GM19238 (cell line): ENCODE measurements around the gene PTER.

Experiments used
- DNase-seq: peaks from one replicate; pipeline ENCODE4 v3.0.0; 2011; ENCODE audit warnings: low spot score; ENCODE audit not compliant: insufficient read length

The PTER gene, protein sequence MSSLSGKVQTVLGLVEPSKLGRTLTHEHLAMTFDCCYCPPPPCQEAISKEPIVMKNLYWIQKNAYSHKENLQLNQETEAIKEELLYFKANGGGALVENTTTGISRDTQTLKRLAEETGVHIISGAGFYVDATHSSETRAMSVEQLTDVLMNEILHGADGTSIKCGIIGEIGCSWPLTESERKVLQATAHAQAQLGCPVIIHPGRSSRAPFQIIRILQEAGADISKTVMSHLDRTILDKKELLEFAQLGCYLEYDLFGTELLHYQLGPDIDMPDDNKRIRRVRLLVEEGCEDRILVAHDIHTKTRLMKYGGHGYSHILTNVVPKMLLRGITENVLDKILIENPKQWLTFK

DNA sequence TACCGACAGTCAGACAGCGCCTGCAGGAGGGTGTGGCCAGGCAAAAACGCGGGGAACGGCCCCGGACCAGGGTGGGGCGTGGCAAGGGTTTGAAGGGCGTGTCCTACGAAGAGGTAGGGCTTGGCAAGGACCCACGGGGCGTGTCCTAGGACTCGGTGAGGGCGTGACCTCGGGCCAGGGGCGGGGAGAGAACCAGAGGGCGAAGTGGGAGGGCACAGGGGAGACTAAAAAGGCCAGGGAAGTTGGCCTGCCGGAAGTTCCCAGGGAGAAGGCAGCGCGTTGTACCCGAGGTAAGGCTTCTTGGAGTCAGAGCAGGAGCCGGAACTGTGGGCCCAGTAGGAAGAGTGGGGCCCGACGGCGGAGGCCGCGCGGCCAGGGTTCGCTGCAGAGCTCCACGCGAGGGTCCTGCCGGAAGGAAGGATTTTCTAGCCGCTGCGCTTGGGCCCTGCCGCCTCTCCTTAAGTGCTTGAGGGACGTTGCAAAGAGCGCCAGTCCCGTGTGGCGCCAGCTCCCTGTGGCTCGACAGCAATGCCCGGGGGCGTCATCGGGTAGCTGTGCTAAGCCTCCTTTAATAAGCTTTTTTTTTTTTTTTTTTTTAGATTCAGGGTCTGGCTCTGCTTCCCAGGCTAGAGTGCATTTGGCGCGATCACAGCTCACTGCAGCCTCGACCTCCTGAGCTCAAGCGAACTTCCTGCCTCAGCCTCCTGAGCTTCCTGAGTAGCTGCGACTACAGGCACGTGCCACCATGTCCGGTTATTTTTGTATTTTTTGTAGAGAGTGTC, at the start of gene PTER:
TSS of gene PTER (plus strand) at position 253 of the 782 bp plus-strand sequence. CDS start 47,375 bp downstream, outside the sequence.
- peak; percentile 82 for DNase-seq

DNA sequence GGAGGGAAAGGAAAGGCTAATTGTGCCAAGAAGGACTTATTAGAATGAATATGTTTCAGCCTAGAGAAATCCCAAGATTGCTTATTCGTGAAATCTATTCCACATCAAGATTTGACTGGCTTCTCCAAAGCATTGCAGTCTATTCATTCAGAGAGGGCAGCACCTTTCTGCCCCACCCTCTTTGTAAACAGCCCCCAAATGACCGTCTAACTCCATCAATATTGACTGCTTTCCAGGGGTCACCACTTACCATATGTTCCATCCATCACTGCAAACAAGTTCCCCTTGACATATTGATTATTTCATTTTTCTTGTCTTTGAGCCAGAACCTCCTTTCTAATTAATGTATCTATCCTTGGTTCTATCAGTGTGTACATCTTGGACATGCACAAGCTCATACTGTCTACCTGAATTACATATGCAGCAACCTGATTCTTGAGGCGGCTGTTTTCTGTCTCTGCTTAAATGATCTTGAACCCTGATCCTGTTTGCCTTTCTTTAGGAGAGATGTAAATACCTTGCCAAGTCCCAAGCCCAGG, 44.2 kb upstream of the PTER start:
- no peak for DNase-seq

DNA sequence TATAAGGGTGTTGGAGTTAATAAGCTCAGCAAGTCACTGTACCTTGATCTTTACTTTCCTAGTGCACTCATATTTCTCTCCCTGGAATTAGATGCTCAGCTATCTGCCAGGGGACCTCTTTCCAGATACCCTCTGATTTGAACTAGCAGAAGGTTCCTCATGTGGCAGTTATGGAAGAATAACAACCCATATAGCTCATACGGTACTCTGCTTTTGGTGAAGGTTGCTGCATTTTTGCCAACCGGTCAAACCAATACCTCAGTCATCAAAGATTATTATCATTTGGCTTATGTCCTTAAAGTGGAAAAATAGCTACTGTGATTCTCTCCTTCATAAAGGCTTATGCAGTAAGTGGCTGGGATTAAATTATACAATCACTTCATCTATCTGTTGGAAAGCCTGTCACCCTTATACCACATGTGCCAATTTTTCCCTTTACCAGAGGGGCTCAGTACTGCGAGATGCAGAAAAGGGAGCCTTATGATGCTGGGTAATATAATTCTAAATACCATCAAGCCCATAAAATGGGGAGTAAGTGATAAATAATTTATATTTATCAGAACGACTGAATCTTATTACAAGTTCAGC, 43.4 kb upstream of the PTER start:
- DNase-seq: no peak

DNA sequence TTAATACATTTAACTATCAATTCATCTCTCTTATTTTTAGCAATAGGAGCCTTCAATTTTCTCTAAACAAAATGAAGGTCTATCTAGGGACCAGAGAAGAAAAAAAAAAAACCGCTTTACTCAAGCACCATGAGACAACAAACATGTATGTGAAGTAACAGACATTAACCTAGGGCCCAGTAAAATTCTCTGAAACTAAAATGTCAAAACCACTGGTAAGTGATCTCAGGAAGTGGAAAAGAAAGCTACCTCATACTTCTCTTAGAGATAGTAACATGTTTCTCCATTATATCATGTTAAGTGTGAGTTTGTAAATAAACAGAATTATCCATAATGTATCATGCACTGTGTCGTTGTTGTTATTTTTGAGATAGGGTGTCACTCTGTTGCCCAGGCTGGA, 35.4 kb upstream of the PTER start:
- DNase-seq: no peak

DNA sequence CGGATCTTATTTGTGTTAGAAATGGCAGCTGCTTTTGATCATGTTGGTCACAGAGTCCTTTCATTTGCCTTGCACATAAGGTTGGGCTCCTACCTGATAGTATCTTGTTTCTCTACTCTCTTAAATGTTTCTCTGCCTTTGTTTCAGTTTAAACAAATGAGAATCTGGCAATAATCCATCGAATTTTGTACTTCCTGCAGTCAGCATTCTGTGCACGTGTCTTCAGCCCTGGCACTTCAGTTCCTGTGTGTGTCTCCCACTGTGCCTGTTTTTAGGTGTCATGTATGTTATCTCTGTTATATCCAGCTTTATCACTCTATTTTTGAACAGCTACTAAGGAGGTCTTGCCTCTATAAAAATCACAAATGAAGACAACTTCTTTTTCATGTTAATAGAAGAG, 28.4 kb upstream of the PTER start:
- no peak for DNase-seq

DNA sequence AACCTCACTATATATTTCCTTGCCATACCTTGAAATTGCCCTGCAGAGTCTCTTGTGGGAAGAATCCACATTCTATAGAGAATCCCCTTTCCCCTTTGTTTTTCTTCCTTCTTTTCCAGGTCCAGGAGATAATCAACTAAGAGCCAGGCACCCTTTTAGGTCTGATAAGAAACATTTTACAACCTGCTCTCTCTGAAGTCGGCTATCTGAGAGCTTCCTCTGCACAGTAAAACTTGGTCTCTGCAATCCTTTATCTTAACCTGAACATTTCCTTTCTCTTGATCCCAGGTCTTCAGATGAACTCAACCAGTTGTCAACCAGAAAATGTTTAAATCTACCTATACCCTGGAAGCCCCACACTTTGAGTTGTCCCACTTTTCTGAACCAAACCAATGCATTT, 19.5 kb upstream of the PTER start:
- no peak for DNase-seq

DNA sequence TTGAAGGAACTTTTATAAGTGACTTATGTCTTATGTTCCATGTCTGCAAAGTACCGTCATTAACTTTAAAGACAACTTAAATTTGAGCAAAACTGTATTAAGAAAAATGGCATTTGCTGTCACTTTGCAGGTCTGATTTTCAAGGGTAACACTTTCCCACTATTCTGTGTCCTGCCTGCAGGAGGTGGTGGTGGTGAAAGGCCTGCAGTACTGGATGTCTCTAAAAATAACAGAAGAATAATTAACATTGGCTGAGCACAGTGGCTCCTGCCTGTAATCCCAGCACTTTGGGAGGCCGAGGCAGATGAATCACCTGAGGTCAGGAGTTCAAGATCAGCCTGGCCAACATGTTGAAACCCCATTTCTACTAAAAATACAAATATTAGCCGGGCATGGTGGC, 13.2 kb upstream of the PTER start:
- no peak for DNase-seq

DNA sequence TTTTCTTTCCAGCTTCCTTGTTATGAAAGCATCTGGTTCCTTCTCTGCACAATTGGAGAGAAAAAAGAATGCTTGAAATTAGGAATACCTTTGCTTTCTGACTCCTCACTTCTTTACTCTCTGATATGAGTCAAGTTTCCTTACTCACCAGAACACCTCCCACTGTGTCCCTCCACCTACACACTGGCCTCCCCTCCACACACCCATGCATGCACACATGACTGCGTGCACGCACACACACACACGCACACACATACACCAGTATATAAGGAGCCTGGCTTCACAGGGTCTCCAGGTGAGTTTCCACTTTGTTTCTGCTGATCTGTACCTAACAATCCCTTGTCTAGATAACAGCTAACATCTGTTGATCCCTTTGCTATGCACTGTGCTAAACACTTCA, 11.4 kb upstream of the PTER start:
- DNase-seq: no peak

DNA sequence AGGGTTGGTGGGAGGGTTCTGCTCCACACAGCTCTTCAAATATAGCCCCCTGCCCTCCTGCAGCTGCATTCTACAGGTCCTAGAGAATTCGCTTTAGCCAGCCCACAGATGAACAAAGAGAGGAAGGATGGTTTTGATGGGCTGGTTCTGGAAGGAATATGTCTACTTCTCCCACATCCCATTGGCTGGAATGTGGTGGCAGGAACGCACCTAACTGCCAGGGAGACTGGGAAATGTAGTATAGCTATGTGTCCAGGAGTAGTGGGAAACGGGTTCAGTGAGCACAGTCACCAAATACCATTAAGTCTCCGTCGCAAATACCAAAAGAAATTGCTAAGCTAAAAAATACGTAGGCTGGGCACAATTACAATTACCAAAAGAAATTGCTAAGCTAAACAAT, 7.3 kb upstream of the PTER start:
- DNase-seq: no peak

DNA sequence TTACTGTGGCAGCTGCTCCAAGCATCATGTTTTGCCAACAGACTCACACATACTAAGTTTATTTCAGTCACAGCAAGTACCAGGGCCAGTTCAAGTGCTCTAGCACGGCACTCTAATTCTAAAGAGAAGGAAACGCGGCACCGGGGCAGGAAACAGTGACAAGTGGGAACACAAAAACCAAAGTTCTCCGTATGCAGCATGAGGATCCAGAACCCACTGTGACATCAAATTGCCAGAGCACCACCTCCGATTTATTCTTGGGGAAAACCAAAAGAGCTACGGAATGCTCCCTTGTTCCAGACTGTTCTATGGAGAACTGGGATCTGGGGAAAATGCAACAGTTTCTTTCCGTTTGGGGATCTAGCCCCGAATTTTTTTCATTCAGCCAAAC, 448 bp upstream of the PTER start:
- no peak for DNase-seq

DNA sequence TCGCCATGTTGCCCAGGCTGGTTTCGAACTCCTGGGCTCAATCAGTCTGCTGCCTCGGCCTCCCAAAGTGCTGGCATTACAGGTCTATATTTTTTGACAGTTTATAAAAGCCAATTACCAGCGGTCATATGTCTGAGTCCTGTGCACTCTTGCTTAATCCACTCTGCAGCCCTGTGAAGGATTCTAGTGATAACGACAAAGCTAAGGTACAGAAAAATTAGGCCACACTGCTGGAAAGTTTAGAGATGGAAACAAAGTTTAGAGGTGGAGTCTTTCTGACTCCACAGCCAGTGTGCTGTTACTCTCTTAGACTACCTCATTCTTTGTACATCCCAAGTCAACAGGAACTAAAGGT, 707 bp downstream of the PTER start:
- DNase-seq: no peak

DNA sequence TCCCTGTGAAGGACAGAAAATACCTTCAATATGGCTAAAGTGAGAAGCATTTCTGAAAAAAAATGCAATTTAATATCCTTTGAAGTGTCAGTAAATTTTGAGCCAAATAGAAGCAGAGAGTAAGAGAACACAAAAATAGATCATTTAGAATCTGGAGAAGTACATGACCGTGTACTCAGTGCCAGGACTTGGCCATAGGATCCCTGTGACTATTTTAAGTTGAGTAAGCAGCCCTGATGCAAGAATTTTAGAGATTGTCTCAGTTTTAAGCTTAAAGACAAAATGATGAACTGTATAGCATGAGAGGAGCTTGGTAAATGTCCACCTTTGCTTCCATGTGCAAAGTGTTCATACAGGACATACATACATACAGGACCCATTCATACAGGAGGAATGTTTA, 2.5 kb downstream of the PTER start:
- no peak for DNase-seq

DNA sequence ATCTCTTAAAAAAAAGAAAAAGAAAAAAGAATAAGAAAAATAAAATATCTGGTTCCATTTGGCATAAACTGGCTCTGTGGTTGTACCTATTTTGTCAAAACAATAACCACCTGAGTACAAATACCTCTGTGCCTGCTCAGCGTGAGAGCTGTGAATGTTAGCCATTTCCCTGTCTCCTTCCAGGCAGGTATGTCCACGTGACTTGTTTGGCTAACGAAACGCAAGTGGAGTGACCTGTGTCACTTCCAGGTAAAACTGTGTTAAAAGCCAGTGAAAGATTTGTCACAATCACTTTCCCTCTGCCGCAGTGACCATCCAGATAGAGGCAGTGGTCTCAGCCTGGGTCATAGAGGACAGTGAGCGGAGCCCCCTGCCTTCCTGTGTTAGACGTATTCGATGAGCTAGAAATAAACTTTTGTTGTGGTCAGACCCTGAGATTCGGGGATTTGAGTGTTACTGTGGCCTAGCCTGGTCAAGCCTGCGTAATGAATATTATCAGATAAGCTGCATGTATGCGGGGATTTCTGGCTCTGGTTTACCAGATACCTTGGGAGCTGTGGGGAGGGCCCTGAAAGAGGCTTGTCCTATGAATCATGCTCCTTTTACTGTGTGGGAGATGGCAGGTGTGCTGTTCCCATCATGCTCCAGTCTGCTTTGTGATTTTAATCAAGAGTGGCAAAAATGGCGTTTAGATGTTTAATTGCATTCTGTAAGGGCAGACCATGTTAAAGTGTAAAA, 3.8 kb downstream of the PTER start:
- DNase-seq: no peak

DNA sequence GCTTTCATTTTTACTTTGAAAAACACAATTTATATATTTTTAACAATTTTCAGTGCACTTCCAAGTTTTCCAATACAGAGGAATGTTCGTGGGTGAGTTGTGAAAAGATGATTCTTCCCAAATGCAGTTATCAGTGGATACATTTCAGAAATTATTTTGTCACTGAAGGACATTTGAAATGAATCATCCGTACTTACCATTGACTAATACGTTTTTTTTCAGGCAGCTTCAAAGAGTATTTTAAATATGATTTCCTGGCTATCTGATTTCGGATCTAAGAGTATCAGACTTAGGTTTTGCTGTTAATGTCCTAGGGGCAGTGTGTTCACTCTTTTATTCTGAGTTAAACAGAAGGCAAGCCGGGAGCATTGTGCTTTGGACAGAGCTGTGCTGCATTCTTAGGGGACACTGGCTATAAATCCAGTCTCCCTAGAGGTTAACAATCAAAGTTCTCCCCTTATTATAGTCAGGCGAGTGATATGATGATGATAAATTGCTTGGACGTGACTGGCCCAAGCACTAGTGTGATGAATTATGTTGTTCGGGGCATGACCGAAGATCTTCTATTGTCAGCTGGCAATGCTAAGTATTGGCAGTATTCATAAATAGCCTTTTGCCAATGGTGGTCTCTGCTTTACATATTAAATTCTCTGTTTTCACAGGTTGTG, 4.5 kb downstream of the PTER start:
- DNase-seq: no peak

DNA sequence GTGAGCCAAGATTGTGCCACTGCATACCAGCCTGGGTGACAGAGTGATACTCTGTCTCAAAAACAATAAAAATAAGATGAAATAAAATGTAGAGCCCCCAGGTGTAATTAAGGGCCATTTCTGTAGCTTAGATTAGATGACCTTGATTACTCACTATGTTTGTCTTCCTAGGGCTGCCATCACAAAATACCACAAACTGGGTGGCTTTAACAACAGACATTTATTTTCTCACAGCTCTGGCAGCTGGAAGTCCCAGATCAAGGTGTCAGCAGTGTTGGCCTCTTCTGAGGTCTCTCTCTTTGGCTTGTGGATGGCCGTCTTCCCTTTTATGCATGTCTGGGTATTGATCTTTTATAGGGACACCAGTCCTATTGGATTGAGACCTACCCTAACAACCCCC, 6.1 kb downstream of the PTER start:
- DNase-seq: no peak

DNA sequence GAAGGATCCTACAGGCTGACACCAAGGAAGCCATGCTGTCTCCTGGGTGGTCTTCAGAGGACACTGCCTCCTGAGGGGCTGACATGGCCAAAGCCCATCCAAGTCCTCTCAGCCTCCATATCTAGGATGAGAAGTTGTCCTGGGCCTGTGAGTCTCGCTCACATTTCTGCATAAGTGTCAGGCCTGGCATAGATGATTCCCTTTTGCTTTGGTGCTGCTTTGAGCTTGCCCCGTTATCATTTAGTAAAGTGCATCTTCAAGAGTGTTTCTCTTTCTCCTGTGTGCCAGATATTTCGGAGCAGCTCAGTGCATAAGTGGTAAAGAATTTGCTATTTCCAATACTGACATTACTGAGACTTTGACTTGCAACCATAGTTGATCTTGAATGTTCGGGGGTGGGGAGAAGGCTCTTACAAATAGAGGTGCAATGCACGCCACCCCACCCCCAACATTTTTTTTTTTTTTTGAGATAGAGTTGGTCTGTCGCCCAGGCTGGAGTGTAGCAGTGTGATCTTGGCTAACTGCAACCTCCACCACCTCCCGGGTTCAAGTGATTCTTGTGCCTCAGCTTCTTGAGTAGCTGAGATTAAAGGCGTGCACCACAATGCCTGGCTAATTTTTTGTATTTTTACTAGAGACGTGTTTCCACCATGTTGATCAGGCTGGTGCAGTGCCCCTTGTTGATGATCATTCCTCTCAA, 9.1 kb downstream of the PTER start:
- no peak for DNase-seq

DNA sequence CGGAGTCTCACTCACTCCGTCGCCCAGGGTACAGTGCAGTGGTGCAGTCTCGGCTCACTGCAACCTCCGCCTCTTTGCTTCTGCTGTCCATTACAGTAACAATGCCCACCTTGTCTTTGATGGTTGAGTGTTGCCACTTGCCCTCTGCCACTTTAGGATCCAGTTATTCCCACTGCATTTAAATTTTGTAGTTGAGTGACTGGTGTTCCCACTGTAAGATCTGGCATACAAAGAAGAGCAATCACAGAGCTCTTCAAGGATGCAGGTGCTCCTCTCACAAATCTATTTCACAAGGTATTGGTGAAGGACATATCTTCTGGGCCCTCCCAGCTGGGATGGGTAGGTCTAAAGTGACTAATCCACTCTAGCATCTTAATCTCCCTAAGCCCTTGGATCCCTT, 12.6 kb downstream of the PTER start:
- DNase-seq: no peak

DNA sequence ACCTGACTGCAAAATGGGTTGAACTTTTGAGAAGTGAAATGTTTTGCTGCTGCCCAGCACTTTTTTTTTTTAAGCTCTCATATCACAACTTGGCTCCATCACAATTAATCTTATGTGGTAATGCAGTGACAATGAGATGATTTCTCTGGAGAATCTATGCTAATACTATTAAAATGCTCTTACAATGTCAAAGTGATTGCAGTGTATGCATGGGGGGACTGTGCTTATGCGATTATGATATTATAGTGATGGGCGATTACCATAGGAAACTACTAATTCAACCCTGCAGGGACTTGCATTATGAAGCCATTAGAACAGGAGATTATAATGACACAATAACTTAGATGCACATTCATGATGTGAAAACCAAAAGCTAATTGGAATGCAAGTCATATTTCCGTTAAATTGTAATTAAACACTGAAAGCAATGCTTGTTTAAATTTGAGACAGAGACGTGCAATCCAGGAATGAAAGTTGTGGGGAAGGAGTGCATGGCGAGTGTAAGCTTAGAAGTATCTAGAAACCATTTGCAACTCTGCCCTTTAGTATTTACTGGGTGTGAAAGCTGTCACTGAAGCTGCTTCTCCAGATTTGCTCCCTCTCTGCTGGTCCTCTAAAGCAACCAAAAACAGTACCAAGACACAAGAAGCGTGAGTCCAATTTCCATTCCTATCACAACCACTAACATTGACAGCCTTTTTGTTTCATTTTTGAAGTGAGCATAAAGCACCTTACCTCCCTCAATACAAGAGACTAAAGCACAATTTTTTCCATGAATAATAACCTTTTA, 21.6 kb downstream of the PTER start:
- no peak for DNase-seq

DNA sequence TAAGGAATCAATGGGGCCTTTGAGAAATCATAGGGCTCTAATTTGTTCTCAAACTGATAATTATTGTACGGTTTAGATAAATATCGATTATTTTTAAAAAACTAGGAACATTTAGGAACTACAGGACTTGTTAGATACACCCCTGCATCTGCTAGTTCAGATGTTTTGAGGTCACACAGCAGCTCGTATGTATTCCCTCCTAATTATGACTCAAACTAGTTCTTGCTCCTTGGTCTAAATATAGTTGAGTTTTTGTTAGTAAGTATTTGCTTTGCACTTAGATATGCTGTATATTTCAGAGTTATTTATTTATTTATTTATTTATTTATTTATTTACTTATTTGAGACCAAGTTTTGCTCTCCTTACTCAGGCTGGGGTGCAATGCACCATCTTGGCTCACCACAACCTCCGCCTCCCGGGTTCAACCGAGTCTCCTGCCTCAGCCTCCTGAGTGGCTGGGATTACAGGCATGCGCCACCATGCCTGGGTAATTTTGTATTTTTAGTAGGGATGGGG, 22.7 kb downstream of the PTER start:
- DNase-seq: no peak

DNA sequence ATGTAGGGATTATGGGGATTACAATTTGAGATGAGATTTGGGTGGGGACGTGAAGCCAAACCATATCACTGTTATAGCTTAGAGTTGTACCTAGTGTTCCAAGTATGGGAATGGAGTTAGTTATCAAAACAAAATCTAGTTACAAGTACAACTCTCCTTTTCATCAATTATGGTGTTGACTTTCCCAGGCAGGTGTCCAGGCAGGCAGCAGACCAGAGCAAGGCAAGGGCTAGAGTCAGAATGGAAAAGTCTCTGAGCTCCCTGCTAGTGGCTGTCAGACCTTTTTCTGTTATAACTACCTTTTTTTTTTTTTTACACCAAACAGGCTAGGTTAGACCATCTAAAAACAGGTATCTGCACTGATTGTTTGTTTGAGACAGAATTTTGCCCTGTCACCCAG, 29.2 kb downstream of the PTER start:
- DNase-seq: no peak
